ENCODE measurements around the gene TTC28. TPM values are rescaled to one million over a fixed set of nuclear protein-coding genes. Genes with fewer than 3 reads are reported as not detected.

TTC28 gene
- polyA plus RNA-seq, 4 donors: 0.45 to 24.0 (median 3.7) TPM

GRCh38 chr22:28123989-28124766, 555.5 kb downstream of the TTC28 start:
- Histone ChIP-seq H3K9me3 (ENCODE audit: control insufficient read depth in 2 of 2, insufficient read depth in 1 of 2, low read depth in 1 of 2, low read length in 1 of 2) (peaks cover 0 to 2% of the 10 kb centered on the region in 2 donors), H3K36me3 (ENCODE audit: control insufficient read depth in 3 of 3, insufficient read depth in 2 of 3, low read depth in 1 of 3, low read length in 3 of 3) (no peaks in the 10 kb centered on the region), H3K27me3 (ENCODE audit: control insufficient read depth in 3 of 3, insufficient read depth in 3 of 3, low read length in 3 of 3) (no peaks in the 10 kb centered on the region), H3K4me1 (ENCODE audit: control insufficient read depth in 3 of 3, insufficient read depth in 2 of 3, low read depth in 1 of 3, low read length in 2 of 3) (no peaks in the 10 kb centered on the region), H3K4me3 (ENCODE audit: low read depth in 1 of 3, low read length in 3 of 3) (no peak overlapping the region), H3K27ac (ENCODE audit: low read depth in 1 of 3, low read length in 2 of 3) (no peak overlapping the region)
- WGBS, 3 donors: 28 to 75% (median 47%) methylated on average over 1 of the region's 1 CpG
- DNase-seq (no peak), FAIRE-seq (no peak)

GRCh38 chr22:28120691-28121592, 558.7 kb downstream of the TTC28 start:
- Histone ChIP-seq H3K9me3 (ENCODE audit: control insufficient read depth in 2 of 2, insufficient read depth in 1 of 2, low read depth in 1 of 2, low read length in 1 of 2) (peaks cover 0 to 2% of the 10 kb centered on the region in 2 donors), H3K4me1 (ENCODE audit: control insufficient read depth in 3 of 3, insufficient read depth in 2 of 3, low read depth in 1 of 3, low read length in 2 of 3) (no peaks in the 10 kb centered on the region), H3K4me3 (ENCODE audit: low read depth in 1 of 3, low read length in 3 of 3) (no peak overlapping the region), H3K27ac (ENCODE audit: low read depth in 1 of 3, low read length in 2 of 3) (no peak overlapping the region), H3K27me3 (ENCODE audit: control insufficient read depth in 3 of 3, insufficient read depth in 3 of 3, low read length in 3 of 3) (no peaks in the 10 kb centered on the region), H3K36me3 (ENCODE audit: control insufficient read depth in 3 of 3, insufficient read depth in 2 of 3, low read depth in 1 of 3, low read length in 3 of 3) (no peaks in the 10 kb centered on the region)
- FAIRE-seq: no peak
- whole genome bisulfite sequencing, 3 donors: 50 to 67% (median 67%) methylated on average over 3 of the region's 3 CpGs
- no peak for DNase-seq

DNA sequence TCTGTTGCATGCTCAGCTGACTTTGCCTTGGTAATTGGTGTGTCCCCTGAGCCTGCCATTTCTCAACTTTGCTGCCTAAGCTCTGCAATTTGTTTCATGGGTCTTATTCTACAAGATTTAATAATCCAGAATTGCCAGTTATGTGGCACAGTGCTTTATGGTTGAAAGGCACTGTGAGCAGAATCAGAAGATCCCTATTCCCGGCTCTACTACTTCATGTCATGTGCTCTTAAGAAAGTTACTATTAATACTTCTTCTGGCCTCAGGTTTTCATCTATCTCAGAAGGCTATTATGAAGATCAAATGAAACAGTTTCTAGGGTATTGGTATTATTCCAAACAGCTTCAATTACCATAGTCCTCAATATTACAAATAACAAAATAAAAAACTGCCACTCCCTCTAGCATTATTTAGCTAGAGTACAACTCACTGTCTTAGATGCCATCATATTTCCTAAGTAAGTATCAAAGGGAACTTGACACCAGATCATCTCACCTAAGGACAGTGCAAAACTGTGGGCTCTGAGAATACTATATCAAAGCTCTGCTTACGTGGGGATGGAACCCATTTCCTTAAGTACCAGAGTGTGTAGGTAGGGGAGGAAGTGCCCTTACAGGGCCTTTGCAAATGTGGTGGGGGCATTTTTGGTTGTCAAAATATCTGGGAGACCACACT, 560.5 kb downstream of the TTC28 start:
- WGBS, 3 donors: 85 to 91% (median 88%) methylated on average over 2 of the region's 2 CpGs
- no peak overlapping the region for H3K4me3 ChIP-seq (ENCODE audit: low read depth in 1 of 3, low read length in 3 of 3)
- FAIRE-seq (no peak), DNase-seq (no peak)
- no peak overlapping the region for H3K27ac ChIP-seq (ENCODE audit: low read depth in 1 of 3, low read length in 2 of 3)
- H3K4me1 ChIP-seq (ENCODE audit: control insufficient read depth in 3 of 3, insufficient read depth in 2 of 3, low read depth in 1 of 3, low read length in 2 of 3): no peaks in the 10 kb centered on the region
- no peaks in the 10 kb centered on the region for H3K36me3 ChIP-seq (ENCODE audit: control insufficient read depth in 3 of 3, insufficient read depth in 2 of 3, low read depth in 1 of 3, low read length in 3 of 3)
- no peaks in the 10 kb centered on the region for H3K27me3 ChIP-seq (ENCODE audit: control insufficient read depth in 3 of 3, insufficient read depth in 3 of 3, low read length in 3 of 3)
- peaks cover 0 to 2% of the 10 kb centered on the region in 2 donors for H3K9me3 ChIP-seq (ENCODE audit: control insufficient read depth in 2 of 2, insufficient read depth in 1 of 2, low read depth in 1 of 2, low read length in 1 of 2)

DNA sequence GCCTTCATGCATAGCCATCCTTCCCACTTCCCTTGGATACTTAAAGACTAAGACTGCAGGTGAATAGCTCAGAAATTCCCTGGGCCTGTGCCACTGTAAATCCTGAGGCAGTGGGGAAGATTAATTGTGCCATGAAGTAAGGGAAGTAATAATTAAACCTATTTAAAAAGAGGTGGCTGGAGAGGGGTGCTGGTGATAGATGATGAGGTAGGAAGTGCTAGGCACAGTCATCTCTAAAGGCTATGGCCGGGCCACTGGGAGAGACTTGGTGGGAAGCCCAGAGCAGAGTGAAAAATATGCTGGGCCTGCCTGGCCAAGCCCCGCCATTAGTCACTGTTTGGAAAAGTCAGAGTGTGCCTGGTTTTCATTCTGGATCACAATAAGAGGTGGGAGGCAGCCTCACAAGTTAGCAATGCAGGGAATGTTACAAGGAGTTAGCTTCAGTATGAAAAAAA, 563.4 kb downstream of the TTC28 start:
- no peak for FAIRE-seq
- DNase-seq: no peak
- peaks cover 0 to 3% (median 0%) of the 10 kb centered on the region in 3 donors for H3K36me3 ChIP-seq (ENCODE audit: control insufficient read depth in 3 of 3, insufficient read depth in 2 of 3, low read depth in 1 of 3, low read length in 3 of 3)
- H3K4me3 ChIP-seq (ENCODE audit: low read depth in 1 of 3, low read length in 3 of 3): no peak overlapping the region
- no peak overlapping the region for H3K27ac ChIP-seq (ENCODE audit: low read depth in 1 of 3, low read length in 2 of 3)
- 61 to 89% (median 80%) methylated on average over 2 of the region's 2 CpGs for WGBS, 3 donors
- H3K9me3 ChIP-seq (ENCODE audit: control insufficient read depth in 2 of 2, insufficient read depth in 1 of 2, low read depth in 1 of 2, low read length in 1 of 2): no peaks in the 10 kb centered on the region
- no peaks in the 10 kb centered on the region for H3K27me3 ChIP-seq (ENCODE audit: control insufficient read depth in 3 of 3, insufficient read depth in 3 of 3, low read length in 3 of 3)
- no peaks in the 10 kb centered on the region for H3K4me1 ChIP-seq (ENCODE audit: control insufficient read depth in 3 of 3, insufficient read depth in 2 of 3, low read depth in 1 of 3, low read length in 2 of 3)

GRCh38 chr22:28115426-28115825, 564.2 kb downstream of the TTC28 start:
- no peak for FAIRE-seq
- Histone ChIP-seq H3K9me3 (ENCODE audit: control insufficient read depth in 2 of 2, insufficient read depth in 1 of 2, low read depth in 1 of 2, low read length in 1 of 2) (no peaks in the 10 kb centered on the region), H3K36me3 (ENCODE audit: control insufficient read depth in 3 of 3, insufficient read depth in 2 of 3, low read depth in 1 of 3, low read length in 3 of 3) (peaks cover 0 to 3% (median 0%) of the 10 kb centered on the region in 3 donors), H3K27me3 (ENCODE audit: control insufficient read depth in 3 of 3, insufficient read depth in 3 of 3, low read length in 3 of 3) (no peaks in the 10 kb centered on the region), H3K4me3 (ENCODE audit: low read depth in 1 of 3, low read length in 3 of 3) (no peak overlapping the region), H3K27ac (ENCODE audit: low read depth in 1 of 3, low read length in 2 of 3) (no peak overlapping the region), H3K4me1 (ENCODE audit: control insufficient read depth in 3 of 3, insufficient read depth in 2 of 3, low read depth in 1 of 3, low read length in 2 of 3) (no peaks in the 10 kb centered on the region)
- DNase-seq: no peak
- WGBS, 3 donors: 91 to 93% (median 92%) methylated on average over 4 of the region's 4 CpGs

DNA sequence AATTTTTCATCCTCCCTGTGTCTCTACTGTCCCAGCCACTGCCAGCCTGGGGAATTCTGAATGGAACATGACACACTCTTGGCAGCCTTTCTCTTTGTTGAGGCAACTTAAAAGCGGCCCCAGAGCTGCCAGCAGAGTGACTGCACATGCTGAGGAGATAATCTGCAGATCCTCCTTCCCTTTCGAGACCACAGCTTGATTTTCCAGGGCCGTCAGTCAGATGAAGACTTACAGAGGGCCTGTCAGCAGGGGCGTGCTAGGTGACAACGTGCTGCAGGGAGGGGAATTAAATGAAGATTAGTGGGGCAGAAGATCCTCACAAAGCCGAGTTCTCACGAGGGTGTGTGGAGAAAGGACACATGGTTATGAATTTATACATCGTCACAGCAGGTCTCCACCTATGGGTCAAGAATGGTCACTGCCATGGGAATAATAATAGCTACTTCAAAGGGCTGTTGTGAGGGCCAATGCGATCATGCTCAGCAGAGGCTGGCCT, 567.0 kb downstream of the TTC28 start:
- no peaks in the 10 kb centered on the region for H3K9me3 ChIP-seq (ENCODE audit: control insufficient read depth in 2 of 2, insufficient read depth in 1 of 2, low read depth in 1 of 2, low read length in 1 of 2)
- no peak overlapping the region for H3K27ac ChIP-seq (ENCODE audit: low read depth in 1 of 3, low read length in 2 of 3)
- no peaks in the 10 kb centered on the region for H3K4me1 ChIP-seq (ENCODE audit: control insufficient read depth in 3 of 3, insufficient read depth in 2 of 3, low read depth in 1 of 3, low read length in 2 of 3)
- DNase-seq (peak; percentile 38 to 51), FAIRE-seq (no peak)
- no peaks in the 10 kb centered on the region for H3K27me3 ChIP-seq (ENCODE audit: control insufficient read depth in 3 of 3, insufficient read depth in 3 of 3, low read length in 3 of 3)
- WGBS, 3 donors: 43 to 54% (median 51%) methylated on average over 9 of the region's 9 CpGs
- H3K4me3 ChIP-seq (ENCODE audit: low read depth in 1 of 3, low read length in 3 of 3): no peak overlapping the region
- H3K36me3 ChIP-seq (ENCODE audit: control insufficient read depth in 3 of 3, insufficient read depth in 2 of 3, low read depth in 1 of 3, low read length in 3 of 3): peaks cover 0 to 9% (median 0%) of the 10 kb centered on the region in 3 donors

- H3K27ac ChIP-seq (ENCODE audit: low read depth in 1 of 3, low read length in 2 of 3): no peak overlapping the region
- no peak overlapping the region for H3K4me3 ChIP-seq (ENCODE audit: low read depth in 1 of 3, low read length in 3 of 3)
Observed at GRCh38 chr22:28112190-28112544, 567.5 kb downstream of the TTC28 start.

More at GRCh38 chr22:28112190-28112544, 567.5 kb downstream of the TTC28 start:
- no peaks in the 10 kb centered on the region for H3K27me3 ChIP-seq (ENCODE audit: control insufficient read depth in 3 of 3, insufficient read depth in 3 of 3, low read length in 3 of 3)
- H3K4me1 ChIP-seq (ENCODE audit: control insufficient read depth in 3 of 3, insufficient read depth in 2 of 3, low read depth in 1 of 3, low read length in 2 of 3): no peaks in the 10 kb centered on the region
- no peak for FAIRE-seq
- 73 to 84% (median 84%) methylated on average over 2 of the region's 2 CpGs for WGBS, 3 donors
- H3K36me3 ChIP-seq (ENCODE audit: control insufficient read depth in 3 of 3, insufficient read depth in 2 of 3, low read depth in 1 of 3, low read length in 3 of 3): peaks cover 0 to 11% (median 0%) of the 10 kb centered on the region in 3 donors
- DNase-seq: no peak
- H3K9me3 ChIP-seq (ENCODE audit: control insufficient read depth in 2 of 2, insufficient read depth in 1 of 2, low read depth in 1 of 2, low read length in 1 of 2): no peaks in the 10 kb centered on the region

Measured in small intestine (tissue), 7 donors.